Measurements from ENCODE around the gene CORO2B. TPM values are rescaled to one million over a fixed set of nuclear protein-coding genes. Genes with fewer than 3 reads are reported as not detected.

CORO2B gene
- total and polyA plus RNA-seq, 2 experiments from 2014 or later: 1.6 to 4.6 TPM

- no peak for ATAC-seq
- H4K20me1 ChIP-seq (replicated peaks; ENCODE audit: insufficient read depth): no peaks in the 10 kb centered on the region
- no peak for DNase-seq (ENCODE audit: low spot score)
- H3K4me2 ChIP-seq: no peak overlapping the region
- Mint-ChIP-seq H3K4me3 (no peak overlapping the region), H3K27ac (no peak overlapping the region), H3K9me3 (no peaks in the 10 kb centered on the region; the same call in 1 of the 3 replicates), H3K27me3 (ENCODE audit: insufficient read depth, low read depth, poor library complexity) (no peaks in the 10 kb centered on the region), H3K4me1 (no peaks in the 10 kb centered on the region), H3K36me3 (ENCODE audit: low read depth) (no peaks in the 10 kb centered on the region)
- no peaks in the 10 kb centered on the region for H3K27me3 ChIP-seq (ENCODE audit: insufficient read depth)
- H3K4me3 ChIP-seq: no peak overlapping the region
- no peak overlapping the region for H3K27ac ChIP-seq (ENCODE audit: low read depth)
- no peaks in the 10 kb centered on the region for H3K79me2 ChIP-seq (replicated peaks; ENCODE audit: insufficient read depth)
- no peaks in the 10 kb centered on the region for H3K36me3 ChIP-seq (ENCODE audit: insufficient read depth)
- no peaks in the 10 kb centered on the region for H3F3A ChIP-seq (replicated peaks; ENCODE audit: low read depth)
- H3K9me2 ChIP-seq (ENCODE audit: insufficient read depth): no peaks in the 10 kb centered on the region
- H2AFZ ChIP-seq: no peak overlapping the region
- no peak for TF ChIP-seq NANOG (IDR thresholded peaks at IDR 0.05; ENCODE audit: borderline replicate concordance)
- no peak for TF ChIP-seq CTCF (conservative IDR thresholded peaks at IDR 0.05; ENCODE audit: low read depth in 2 of 2)
- TF ChIP-seq STAT1 (IDR thresholded peaks at IDR 0.05; ENCODE audit: unreplicated experiment): no peak
- no peak for TF ChIP-seq CREB1 (CRISPR knock-in tag; IDR thresholded peaks at IDR 0.05; ENCODE audit: low read depth)
- no peak for TF ChIP-seq EZH2phosphoT487 (IDR thresholded peaks at IDR 0.05; ENCODE audit: unreplicated experiment)
- TF ChIP-seq ETS1 (IDR thresholded peaks at IDR 0.05): no peak
- no peak for TF ChIP-seq ZNF462 (CRISPR knock-in tag; IDR thresholded peaks at IDR 0.05)
- TF ChIP-seq ZNF114 (CRISPR knock-in tag; IDR thresholded peaks at IDR 0.05): no peak
- no peak for TF ChIP-seq REST (IDR thresholded peaks at IDR 0.05; ENCODE audit: unreplicated experiment)
- TF ChIP-seq ZNF331 (CRISPR knock-in tag; IDR thresholded peaks at IDR 0.05; ENCODE audit: low read depth): no peak
- TF ChIP-seq JUNB (IDR thresholded peaks at IDR 0.05; ENCODE audit: unreplicated experiment): no peak
- no peak for TF ChIP-seq POLR2AphosphoS5 (IDR thresholded peaks at IDR 0.05; ENCODE audit: low read depth)
- no peak for TF ChIP-seq EZH2 (IDR thresholded peaks at IDR 0.05; ENCODE audit: low read depth, unreplicated experiment)
- no peaks in the 10 kb centered on the region for H3K4me1 ChIP-seq (ENCODE audit: insufficient read depth)
Measured at GRCh38 chr15:68550004-68550403, 28.8 kb upstream of the CORO2B start.

Data from GM23338 (cell line).